HCT116 (cell line): ENCODE measurements around the gene FRMD3.

Source experiments
- ELF1 ChIP-seq: IDR thresholded peaks from 2 replicates; pipeline ENCODE4 v1.6.1; 2012; ENCODE audit warnings: low read depth, borderline replicate concordance
- EZH2 ChIP-seq: fragments of 200-600 bp; sonication (generic); IDR thresholded peaks from 2 replicates; pipeline ENCODE4 v1.6.1; 2017; ENCODE audit warnings: antibody characterized with exemption, mixed run types
- JUND ChIP-seq: IDR thresholded peaks from 2 replicates; pipeline ENCODE4 v1.6.1; 2012
- POLR2A ChIP-seq: IDR thresholded peaks from 2 replicates; pipeline ENCODE4 v1.7.0; 2011; ENCODE audit warnings: borderline replicate concordance; ENCODE audit not compliant: insufficient read depth, insufficient read length; ENCODE audit errors: extremely low read depth
- SIN3A ChIP-seq: IDR thresholded peaks from 2 replicates; pipeline ENCODE4 v1.6.1; 2012; ENCODE audit warnings: low read depth
- ZFX ChIP-seq: fragments of 450-650 bp; IDR thresholded peaks from 2 replicates; pipeline ENCODE4 v1.6.1; 2017
- TF ChIP-seq, protein P1 (sequence below): IDR thresholded peaks from 2 replicates; pipeline ENCODE4 v1.6.1; 2011; ENCODE audit warnings: mild to moderate bottlenecking, low read length, moderate library complexity; ENCODE audit not compliant: insufficient replicate concordance; ENCODE audit errors: extremely low read depth
- TF ChIP-seq, protein P2 (sequence below), 3 experiments: fragments of 200-600 bp in 1 of 3; sonication (generic) in 1 of 3; IDR thresholded peaks in 2 of 3; conservative IDR thresholded peaks in 1 of 3; 2 replicates each; pipeline ENCODE4 v1.5.1; 2012 to 2017; ENCODE audit warnings: low read depth in 2 of 3, low read length in 2 of 3, antibody characterized with exemption in 1 of 3, borderline replicate concordance in 1 of 3, control low read depth in 1 of 3, mild to moderate bottlenecking in 1 of 3, mixed read lengths in 1 of 3, mixed run types in 1 of 3, moderate library complexity in 1 of 3; ENCODE audit not compliant: insufficient read depth in 1 of 3
- TF ChIP-seq, protein P3 (sequence below): IDR thresholded peaks from 2 replicates; pipeline ENCODE4 v1.6.1; 2012

DNA sequence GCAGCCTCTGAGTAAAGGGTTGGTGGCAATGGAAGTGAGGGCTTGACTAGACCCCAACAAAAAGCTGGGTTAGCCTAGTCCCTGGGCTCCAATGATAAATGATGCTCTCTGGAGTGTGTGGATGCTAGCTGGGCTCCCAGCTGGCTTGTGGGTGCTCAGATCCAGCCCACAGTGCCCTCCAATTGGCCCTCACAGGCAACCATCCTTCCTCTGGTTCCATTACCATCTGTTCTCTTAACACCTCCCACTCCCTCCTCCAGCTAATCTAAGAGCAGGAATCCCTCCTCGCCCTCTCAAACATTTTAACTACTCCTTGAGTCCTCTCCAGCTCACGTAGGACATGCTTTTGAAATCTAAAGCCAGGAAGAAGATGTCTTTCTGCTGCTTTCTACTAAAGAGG lies 25.2 kb upstream of the FRMD3 start:
- TF ChIP-seq ZFX (no peak), EZH2 (no peak), SIN3A (no peak), ELF1 (no peak), POLR2A (no peak), JUND (no peak)
- TF ChIP-seq, protein P1, sequence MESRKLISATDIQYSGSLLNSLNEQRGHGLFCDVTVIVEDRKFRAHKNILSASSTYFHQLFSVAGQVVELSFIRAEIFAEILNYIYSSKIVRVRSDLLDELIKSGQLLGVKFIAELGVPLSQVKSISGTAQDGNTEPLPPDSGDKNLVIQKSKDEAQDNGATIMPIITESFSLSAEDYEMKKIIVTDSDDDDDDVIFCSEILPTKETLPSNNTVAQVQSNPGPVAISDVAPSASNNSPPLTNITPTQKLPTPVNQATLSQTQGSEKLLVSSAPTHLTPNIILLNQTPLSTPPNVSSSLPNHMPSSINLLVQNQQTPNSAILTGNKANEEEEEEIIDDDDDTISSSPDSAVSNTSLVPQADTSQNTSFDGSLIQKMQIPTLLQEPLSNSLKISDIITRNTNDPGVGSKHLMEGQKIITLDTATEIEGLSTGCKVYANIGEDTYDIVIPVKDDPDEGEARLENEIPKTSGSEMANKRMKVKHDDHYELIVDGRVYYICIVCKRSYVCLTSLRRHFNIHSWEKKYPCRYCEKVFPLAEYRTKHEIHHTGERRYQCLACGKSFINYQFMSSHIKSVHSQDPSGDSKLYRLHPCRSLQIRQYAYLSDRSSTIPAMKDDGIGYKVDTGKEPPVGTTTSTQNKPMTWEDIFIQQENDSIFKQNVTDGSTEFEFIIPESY: no peak
- TF ChIP-seq, protein P2, sequence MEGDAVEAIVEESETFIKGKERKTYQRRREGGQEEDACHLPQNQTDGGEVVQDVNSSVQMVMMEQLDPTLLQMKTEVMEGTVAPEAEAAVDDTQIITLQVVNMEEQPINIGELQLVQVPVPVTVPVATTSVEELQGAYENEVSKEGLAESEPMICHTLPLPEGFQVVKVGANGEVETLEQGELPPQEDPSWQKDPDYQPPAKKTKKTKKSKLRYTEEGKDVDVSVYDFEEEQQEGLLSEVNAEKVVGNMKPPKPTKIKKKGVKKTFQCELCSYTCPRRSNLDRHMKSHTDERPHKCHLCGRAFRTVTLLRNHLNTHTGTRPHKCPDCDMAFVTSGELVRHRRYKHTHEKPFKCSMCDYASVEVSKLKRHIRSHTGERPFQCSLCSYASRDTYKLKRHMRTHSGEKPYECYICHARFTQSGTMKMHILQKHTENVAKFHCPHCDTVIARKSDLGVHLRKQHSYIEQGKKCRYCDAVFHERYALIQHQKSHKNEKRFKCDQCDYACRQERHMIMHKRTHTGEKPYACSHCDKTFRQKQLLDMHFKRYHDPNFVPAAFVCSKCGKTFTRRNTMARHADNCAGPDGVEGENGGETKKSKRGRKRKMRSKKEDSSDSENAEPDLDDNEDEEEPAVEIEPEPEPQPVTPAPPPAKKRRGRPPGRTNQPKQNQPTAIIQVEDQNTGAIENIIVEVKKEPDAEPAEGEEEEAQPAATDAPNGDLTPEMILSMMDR (IDR thresholded peaks at IDR 0.05 in 2 of 3, conservative IDR thresholded peaks at IDR 0.05 in 1 of 3; ENCODE audit: borderline replicate concordance in 1 of 3, insufficient read depth in 1 of 3, low read depth in 2 of 3, low read length in 2 of 3): no peak
- TF ChIP-seq, protein P3, sequence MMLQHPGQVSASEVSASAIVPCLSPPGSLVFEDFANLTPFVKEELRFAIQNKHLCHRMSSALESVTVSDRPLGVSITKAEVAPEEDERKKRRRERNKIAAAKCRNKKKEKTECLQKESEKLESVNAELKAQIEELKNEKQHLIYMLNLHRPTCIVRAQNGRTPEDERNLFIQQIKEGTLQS: no peak
